ENCODE measurements around the gene CHN1.

Gene CHN1

GRCh38 chr2:174763780-174764179, 241.4 kb downstream of the CHN1 start:
- TF ChIP-seq CTCF (IDR thresholded peaks at IDR 0.05; ENCODE audit: low read depth, low read length, missing control alignments) = no peak
- H3K4me3 ChIP-seq (ENCODE audit: low read depth, low read length) = no peak overlapping the region
- no peak for DNase-seq (ENCODE audit: low read depth)

GRCh38 chr2:174762464-174762863, 242.7 kb downstream of the CHN1 start:
- DNase-seq (ENCODE audit: low read depth) = no peak
- no peak overlapping the region for H3K4me3 ChIP-seq (ENCODE audit: low read depth, low read length)
- no peak for TF ChIP-seq CTCF (IDR thresholded peaks at IDR 0.05; ENCODE audit: low read depth, low read length, missing control alignments)

GRCh38 chr2:174761837-174762236, 243.3 kb downstream of the CHN1 start:
- TF ChIP-seq CTCF (IDR thresholded peaks at IDR 0.05; ENCODE audit: low read depth, low read length, missing control alignments) = no peak
- DNase-seq (ENCODE audit: low read depth) = no peak
- no peak overlapping the region for H3K4me3 ChIP-seq (ENCODE audit: low read depth, low read length)

- DNase-seq (ENCODE audit: low read depth) = no peak
- TF ChIP-seq CTCF (IDR thresholded peaks at IDR 0.05; ENCODE audit: low read depth, low read length, missing control alignments) = no peak
- H3K4me3 ChIP-seq (ENCODE audit: low read depth, low read length) = no peak overlapping the region
These were observed 244.2 kb downstream of the CHN1 start for GRCh38 chr2:174760845-174761473.

GRCh38 chr2:174759381-174760065, 245.7 kb downstream of the CHN1 start:
- TF ChIP-seq CTCF (IDR thresholded peaks at IDR 0.05; ENCODE audit: low read depth, low read length, missing control alignments) = no peak
- DNase-seq (ENCODE audit: low read depth) = no peak

GRCh38 chr2:174756743-174757142, 248.4 kb downstream of the CHN1 start:
- no peak for TF ChIP-seq CTCF (IDR thresholded peaks at IDR 0.05; ENCODE audit: low read depth, low read length, missing control alignments)
- no peak for DNase-seq (ENCODE audit: low read depth)

More at GRCh38 chr2:174759381-174760065, 245.7 kb downstream of the CHN1 start:
- no peak overlapping the region for H3K4me3 ChIP-seq (ENCODE audit: low read depth, low read length)

More at GRCh38 chr2:174756743-174757142, 248.4 kb downstream of the CHN1 start:
- H3K4me3 ChIP-seq (ENCODE audit: low read depth, low read length) = no peak overlapping the region
